Measurements from ENCODE around the gene TIMM21.

- TF ChIP-seq TAF1 (IDR thresholded peaks at IDR 0.05; ENCODE audit: borderline replicate concordance, low read depth, low read length): no peak
- no peak for TF ChIP-seq POLR2AphosphoS5 (IDR thresholded peaks at IDR 0.05; ENCODE audit: low read depth, low read length)
- TF ChIP-seq POLR2A (IDR thresholded peaks at IDR 0.05; ENCODE audit: low read depth, low read length): no peak
Observed at GRCh38 chr18:74172697-74173433, 24.5 kb downstream of the TIMM21 start.
